Gastrocnemius medialis (tissue), 4 donors: ENCODE data around the gene SHKBP1. TPM values are rescaled to one million over a fixed set of nuclear protein-coding genes. Genes with fewer than 3 reads are reported as not detected.
"Not testable (repeated sequence)": the region's sequence is repeated elsewhere in the genome, so short reads cannot be mapped to it uniquely, and the experiment has no call there.

Experiments
- ATAC-seq, 2 donors: fragments of 150-250 bp; one replicate each; pipeline ENCODE4 v1.9.1; 2016
- DNase-seq, 2 donors: peaks; one replicate each; pipeline ENCODE4 v3.0.0-alpha.2; 2019
- H3K27ac ChIP-seq, 4 donors: fragments of 200-600 bp; sonication (generic); 1 replicate in 1 of 4; 2 replicates in 3 of 4; pipeline ENCODE4 v1.5.1; 2016 to 2018; ENCODE audit warnings: mild to moderate bottlenecking in 2 of 4, moderate library complexity in 1 of 4
- H3K27me3 ChIP-seq, 3 donors: fragments of 200-600 bp; sonication (generic) in 2 of 3; 1 replicate in 1 of 3; 2 replicates in 2 of 3; pipeline versions ENCODE4 v1.5.1 to v1.6.0; 2016 to 2019; ENCODE audit warnings: mild to moderate bottlenecking in 1 of 3, moderate library complexity in 1 of 3
- H3K36me3 ChIP-seq, 2 donors: fragments of 200-600 bp; sonication (generic) in 1 of 2; one replicate each; pipeline ENCODE4 v1.5.1; 2017 to 2018
- H3K4me1 ChIP-seq, 2 donors: fragments of 200-600 bp; sonication (generic) in 1 of 2; one replicate each; pipeline ENCODE4 v1.5.1; 2016 to 2017; ENCODE audit warnings: mild to moderate bottlenecking in 2 of 2
- H3K4me3 ChIP-seq, 4 donors: fragments of 200-600 bp; sonication (generic) in 3 of 4; 1 replicate in 1 of 4; 2 replicates in 3 of 4; pipeline ENCODE4 v1.5.1; 2016 to 2019; ENCODE audit warnings: mild to moderate bottlenecking in 2 of 4
- H3K9me3 ChIP-seq, 3 donors: fragments of 200-600 bp; sonication (generic) in 2 of 3; 1 replicate in 1 of 3; 2 replicates in 2 of 3; pipeline ENCODE4 v1.5.1; 2016 to 2019
- POLR2A ChIP-seq, 2 donors: fragments of 450-650 bp; IDR thresholded peaks; one replicate each; pipeline ENCODE4 v1.6.1; 2017; ENCODE audit warnings: antibody characterized with exemption in 2 of 2, mild to moderate bottlenecking in 2 of 2, moderate library complexity in 2 of 2
- in situ Hi-C, 4 donors: fragments of 200-750 bp; cut with MboI; loops; one replicate each; pipeline versions ENCODE4 v1.15.0 to v1.8.0; 2017; ENCODE audit warnings: low sequenced_read_pairs in 4 of 4
- intact Hi-C: fragments of 100-400 bp; cut with DNase I; formaldehyde crosslinking; loops from one replicate; pipeline ENCODE4 v1.15.1; 2023; ENCODE audit warnings: low total_unique reads
- total RNA-seq, 4 donors: library from RNA; depleted of rRNA; stranded (reverse); fragments of >200 nt; gene quantifications; one replicate each; pipeline versions ENCODE4 v1.1.0 to v1.2.3, GENCODE V29; 2016
- TF ChIP-seq, protein P1 (sequence below), 5 experiments: fragments of 450-650 bp in 3 of 5; fragments of 200-600 bp in 2 of 5; sonication (generic) in 2 of 5; IDR thresholded peaks in 4 of 5; conservative IDR thresholded peaks in 1 of 5; 1 replicate in 4 of 5; 2 replicates in 1 of 5; pipeline ENCODE4 v1.5.1; 2016 to 2019; ENCODE audit warnings: antibody characterized with exemption in 5 of 5, mild to moderate bottlenecking in 3 of 5, moderate library complexity in 3 of 5

Gene SHKBP1
- total RNA-seq, 4 donors from 2014 or later: 11.1 to 24.5 (median 23.6) TPM

DNA sequence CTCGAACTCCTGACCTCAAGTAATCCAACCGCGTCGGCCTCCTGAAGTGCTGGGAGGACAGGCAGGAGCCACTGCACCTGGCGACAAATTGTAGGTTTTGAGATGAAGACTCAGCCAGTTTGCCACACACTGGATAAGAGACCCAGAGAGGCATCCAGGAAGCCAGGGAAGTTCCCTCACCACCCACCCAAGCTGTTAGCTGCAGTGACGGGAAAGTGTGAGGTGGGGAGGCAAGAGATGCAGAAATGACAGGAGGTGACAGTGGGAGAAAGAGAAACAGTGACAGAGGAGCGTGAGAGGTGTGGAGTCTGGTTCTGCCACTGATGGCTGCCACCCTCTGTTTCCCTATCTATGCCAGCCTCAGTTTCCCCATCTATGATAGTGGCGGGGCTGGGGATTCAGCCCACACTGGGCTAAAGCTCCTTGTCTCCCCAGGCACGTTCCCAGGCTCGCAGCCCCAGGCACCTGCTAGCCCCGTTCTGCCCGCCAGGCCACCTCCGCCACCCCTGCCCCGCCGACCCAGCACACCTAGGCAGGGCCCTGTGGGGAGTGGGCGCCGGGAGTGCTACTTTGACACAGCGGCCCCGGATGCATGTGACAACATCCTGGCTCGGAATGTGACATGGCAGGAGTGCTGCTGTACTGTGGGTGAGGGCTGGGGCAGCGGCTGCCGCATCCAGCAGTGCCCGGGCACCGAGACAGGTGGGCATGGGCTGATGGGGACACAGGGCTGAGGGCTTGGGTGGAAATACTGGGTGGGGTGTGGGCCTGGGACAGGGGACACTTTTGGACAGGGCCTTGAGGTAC, 45.5 kb downstream of the SHKBP1 start:
- Histone ChIP-seq H3K36me3 (peaks cover 0 to 3% of the 10 kb centered on the region in 2 donors), H3K4me1 (no peaks in the 10 kb centered on the region), H3K9me3 (no peaks in the 10 kb centered on the region), H3K27ac (no peak overlapping the region), H3K4me3 (no peak overlapping the region), H3K27me3 (no peaks in the 10 kb centered on the region)
- in situ Hi-C loops (no loop called here), intact Hi-C loops (no loop called here)
- no peak for TF ChIP-seq POLR2A (IDR thresholded peaks at IDR 0.05)
- TF ChIP-seq, protein P1, sequence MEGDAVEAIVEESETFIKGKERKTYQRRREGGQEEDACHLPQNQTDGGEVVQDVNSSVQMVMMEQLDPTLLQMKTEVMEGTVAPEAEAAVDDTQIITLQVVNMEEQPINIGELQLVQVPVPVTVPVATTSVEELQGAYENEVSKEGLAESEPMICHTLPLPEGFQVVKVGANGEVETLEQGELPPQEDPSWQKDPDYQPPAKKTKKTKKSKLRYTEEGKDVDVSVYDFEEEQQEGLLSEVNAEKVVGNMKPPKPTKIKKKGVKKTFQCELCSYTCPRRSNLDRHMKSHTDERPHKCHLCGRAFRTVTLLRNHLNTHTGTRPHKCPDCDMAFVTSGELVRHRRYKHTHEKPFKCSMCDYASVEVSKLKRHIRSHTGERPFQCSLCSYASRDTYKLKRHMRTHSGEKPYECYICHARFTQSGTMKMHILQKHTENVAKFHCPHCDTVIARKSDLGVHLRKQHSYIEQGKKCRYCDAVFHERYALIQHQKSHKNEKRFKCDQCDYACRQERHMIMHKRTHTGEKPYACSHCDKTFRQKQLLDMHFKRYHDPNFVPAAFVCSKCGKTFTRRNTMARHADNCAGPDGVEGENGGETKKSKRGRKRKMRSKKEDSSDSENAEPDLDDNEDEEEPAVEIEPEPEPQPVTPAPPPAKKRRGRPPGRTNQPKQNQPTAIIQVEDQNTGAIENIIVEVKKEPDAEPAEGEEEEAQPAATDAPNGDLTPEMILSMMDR (IDR thresholded peaks at IDR 0.05 in 4 of 5, conservative IDR thresholded peaks at IDR 0.05 in 1 of 5): no peak
- no peak for DNase-seq
- no peak for ATAC-seq

DNA sequence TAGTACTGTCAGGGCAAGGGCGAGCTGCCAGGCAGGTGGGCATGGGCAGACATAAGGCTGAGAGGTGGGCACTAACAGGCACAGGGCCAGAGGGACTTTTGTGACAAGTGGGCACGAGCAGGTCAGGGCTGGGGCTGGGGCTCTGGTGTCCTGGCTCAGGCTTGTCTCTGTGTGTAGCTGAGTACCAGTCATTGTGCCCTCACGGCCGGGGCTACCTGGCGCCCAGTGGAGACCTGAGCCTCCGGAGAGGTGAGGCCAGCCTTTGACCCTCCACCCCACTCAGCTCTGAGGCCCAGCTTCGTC, 46.1 kb downstream of the SHKBP1 start:
- intact Hi-C loops (no loop called here), in situ Hi-C loops (no loop called here)
- DNase-seq (no peak), ATAC-seq (no peak)
- no peaks in the 10 kb centered on the region for H3K27me3 ChIP-seq
- no peaks in the 10 kb centered on the region for H3K9me3 ChIP-seq
- H3K27ac ChIP-seq: no peak overlapping the region
- TF ChIP-seq POLR2A (IDR thresholded peaks at IDR 0.05): no peak
- H3K36me3 ChIP-seq: peaks cover 0 to 3% of the 10 kb centered on the region in 2 donors
- no peak overlapping the region for H3K4me3 ChIP-seq
- no peaks in the 10 kb centered on the region for H3K4me1 ChIP-seq

DNA sequence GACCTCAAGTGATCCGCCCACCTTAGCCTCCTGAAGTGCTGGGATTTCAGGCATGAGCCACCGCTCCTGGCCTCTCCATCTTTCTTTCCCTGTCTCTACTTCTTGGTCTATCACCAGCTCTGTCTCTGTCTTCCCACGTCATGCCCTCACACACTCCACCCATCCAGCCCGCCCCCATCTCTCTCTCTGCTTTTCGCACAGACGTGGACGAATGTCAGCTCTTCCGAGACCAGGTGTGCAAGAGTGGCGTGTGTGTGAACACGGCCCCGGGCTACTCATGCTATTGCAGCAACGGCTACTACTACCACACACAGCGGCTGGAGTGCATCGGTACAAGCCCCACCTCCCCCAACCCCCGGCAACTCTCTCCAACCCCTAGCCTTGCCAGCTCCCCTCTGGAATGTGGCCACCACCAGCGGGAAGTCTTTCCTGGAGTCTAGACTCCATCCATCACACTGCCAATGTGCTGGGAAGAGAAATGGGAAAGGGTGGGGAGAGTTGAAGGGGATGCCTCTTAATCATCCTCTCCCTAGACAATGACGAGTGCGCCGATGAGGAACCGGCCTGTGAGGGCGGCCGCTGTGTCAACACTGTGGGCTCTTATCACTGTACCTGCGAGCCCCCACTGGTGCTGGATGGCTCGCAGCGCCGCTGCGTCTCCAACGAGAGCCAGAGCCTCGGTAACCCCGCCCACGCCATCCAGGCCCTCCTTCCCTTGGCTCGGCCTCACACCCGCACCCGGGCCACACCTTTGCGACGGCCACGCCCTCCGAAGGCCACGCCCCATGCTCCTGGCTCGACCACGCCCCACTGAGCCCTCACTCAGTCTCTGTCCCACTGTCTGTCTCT, 47.0 kb downstream of the SHKBP1 start:
- H3K27ac ChIP-seq: no peak overlapping the region
- in situ Hi-C loops: no loop called here
- H3K4me3 ChIP-seq: no peak overlapping the region
- intact Hi-C loops: no loop called here
- no peaks in the 10 kb centered on the region for H3K27me3 ChIP-seq
- TF ChIP-seq, protein P1 (IDR thresholded peaks at IDR 0.05 in 4 of 5, conservative IDR thresholded peaks at IDR 0.05 in 1 of 5): no peak
- TF ChIP-seq POLR2A (IDR thresholded peaks at IDR 0.05): no peak
- no peaks in the 10 kb centered on the region for H3K9me3 ChIP-seq
- no peak for DNase-seq
- no peak for ATAC-seq
- peaks cover 0 to 3% of the 10 kb centered on the region in 2 donors for H3K36me3 ChIP-seq
- no peaks in the 10 kb centered on the region for H3K4me1 ChIP-seq

DNA sequence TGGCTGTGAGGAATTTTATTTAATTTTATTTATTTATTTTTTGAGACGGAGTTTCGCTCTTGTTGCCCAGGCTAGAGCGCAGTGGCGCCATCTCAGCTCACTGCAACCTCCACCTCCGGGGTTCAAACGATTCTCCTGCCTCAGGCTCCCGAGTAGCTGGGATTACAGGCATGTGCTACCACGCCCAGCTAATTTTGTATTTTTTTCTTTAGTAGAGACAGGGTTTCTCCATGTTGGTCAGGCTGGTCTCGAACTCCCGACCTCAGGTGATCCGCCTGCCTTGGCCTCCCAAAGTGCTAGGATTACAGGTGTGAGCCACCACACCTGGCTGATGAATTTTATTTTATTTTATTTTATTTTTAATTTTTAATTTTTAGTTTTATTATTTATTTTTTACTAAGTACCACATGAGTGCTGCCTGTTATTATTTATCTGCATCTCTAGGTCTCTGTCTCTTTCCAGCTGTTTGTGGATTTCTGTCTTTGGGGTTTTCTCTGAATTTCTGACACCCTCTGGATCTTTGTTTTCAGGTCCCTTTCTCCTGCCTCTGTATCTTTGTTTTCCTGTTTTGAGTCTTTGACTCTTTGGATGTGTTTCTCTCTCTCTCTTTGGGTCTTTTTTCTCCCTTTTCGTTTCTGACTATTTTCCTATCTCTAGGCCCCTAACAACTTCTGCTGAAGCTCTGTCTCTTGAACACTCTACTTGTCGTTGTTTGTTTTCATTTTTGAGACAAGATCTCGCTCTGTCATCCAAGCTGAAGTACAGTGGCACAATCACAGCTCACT, 47.9 kb downstream of the SHKBP1 start:
- in situ Hi-C loops: loop anchor here in 1 of 4 donors (25.0 kb wide), 1 partner anchor 487 kb away; no protein-coding TSS in a partner anchor
- DNase-seq, intact Hi-C loops: not testable (repeated sequence)

DNA sequence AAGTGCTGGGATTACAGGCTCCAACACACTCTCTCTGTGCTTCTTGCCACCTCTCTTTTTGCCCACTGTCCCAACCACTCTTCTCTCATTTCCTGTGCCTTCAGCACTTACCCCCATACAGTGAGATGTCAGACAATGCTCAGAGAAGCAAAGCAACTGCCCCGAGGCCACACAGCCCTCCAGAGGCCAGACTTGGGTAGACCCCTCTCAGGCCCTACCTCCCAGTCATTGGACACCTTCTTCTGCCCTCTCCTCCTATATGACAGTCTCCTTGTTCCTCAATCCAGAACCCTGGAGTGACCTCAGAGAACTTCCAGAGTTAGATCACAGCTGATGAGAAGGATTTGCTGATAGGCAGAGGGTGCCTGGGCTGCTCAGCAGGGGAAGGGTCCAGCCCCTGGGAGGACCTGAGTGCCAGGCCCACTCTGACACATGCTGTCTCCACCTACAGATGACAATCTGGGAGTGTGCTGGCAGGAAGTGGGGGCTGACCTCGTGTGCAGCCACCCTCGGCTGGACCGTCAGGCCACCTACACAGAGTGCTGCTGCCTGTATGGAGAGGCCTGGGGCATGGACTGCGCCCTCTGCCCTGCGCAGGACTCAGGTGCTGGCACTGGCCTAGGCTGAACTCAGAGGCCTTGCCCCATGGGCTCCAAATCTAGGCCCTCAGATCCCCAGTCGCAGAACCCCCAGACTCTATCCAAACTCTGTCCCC, 48.9 kb downstream of the SHKBP1 start:
- ATAC-seq (no peak), DNase-seq (no peak)
- Histone ChIP-seq H3K4me3 (no peak overlapping the region), H3K27ac (no peak overlapping the region), H3K36me3 (peaks cover 0 to 3% of the 10 kb centered on the region in 2 donors), H3K9me3 (no peaks in the 10 kb centered on the region), H3K27me3 (no peaks in the 10 kb centered on the region), H3K4me1 (no peaks in the 10 kb centered on the region)
- intact Hi-C loops: no loop called here
- no peak for TF ChIP-seq POLR2A (IDR thresholded peaks at IDR 0.05)
- TF ChIP-seq, protein P1 (IDR thresholded peaks at IDR 0.05 in 4 of 5, conservative IDR thresholded peaks at IDR 0.05 in 1 of 5): no peak
- in situ Hi-C loops: loop anchor here in 1 of 4 donors (25.0 kb wide), 1 partner anchor 488 kb away; no protein-coding TSS in a partner anchor

More for the DNA sequence above, 47.9 kb downstream of the SHKBP1 start:
- H3K27me3 ChIP-seq, H3K36me3 ChIP-seq, ATAC-seq, H3K4me1 ChIP-seq, H3K4me3 ChIP-seq, H3K27ac ChIP-seq, H3K9me3 ChIP-seq: not testable (repeated sequence)
